ENCODE data around the gene ZMIZ1. TPM values are rescaled to one million over a fixed set of nuclear protein-coding genes. Genes with fewer than 3 reads are reported as not detected.

The ZMIZ1 gene
- total RNA-seq, 1 experiment from 2014 or later = 7.8 TPM

DNA sequence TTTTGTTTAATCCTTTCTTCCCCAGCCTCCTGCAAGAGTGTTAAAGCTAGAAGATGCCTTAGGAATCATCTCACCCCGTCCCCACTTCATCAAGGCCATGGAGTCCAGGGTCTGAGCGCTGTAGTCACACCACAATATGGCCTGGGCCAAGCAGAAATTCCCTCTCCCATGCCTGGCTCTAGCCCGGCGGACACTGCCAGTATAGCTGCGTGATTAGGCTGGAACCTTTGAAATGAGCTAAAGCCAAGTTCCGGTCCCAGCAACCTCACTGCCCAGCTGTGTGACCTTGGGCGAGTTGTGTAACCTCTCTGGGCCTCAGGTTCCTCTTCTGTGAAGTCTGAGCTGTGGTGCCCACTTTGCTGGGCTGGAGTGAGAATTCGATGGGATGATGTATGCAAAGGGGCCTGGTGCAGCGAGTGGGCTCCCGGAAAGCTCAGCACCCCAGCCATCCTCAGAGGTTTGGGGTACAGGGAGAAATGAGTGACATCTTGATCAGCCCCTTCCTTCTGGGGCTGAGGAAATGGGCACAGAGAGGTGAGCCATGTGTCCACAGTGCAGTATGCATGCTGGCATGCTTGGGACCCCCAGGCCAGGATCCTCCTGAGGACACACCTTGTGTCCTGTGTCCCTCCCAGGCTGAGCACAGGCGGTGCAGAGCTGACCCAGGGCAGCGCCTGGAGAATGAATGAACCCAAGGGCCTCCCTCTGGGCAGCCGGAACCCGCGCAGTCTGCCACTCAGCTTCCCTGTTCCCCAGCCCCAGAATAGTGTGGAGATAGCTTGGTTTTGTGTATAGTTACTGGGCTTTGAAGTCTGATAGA, 118.6 kb downstream of the ZMIZ1 start:
- in situ Hi-C loops (cut with HindIII; ENCODE audit: low pct_unique_long_range_greater_than_20kb, low sequenced_read_pairs) = no loop called here
- DNase-seq (ENCODE audit: low read depth, low spot score) = no peak

DNA sequence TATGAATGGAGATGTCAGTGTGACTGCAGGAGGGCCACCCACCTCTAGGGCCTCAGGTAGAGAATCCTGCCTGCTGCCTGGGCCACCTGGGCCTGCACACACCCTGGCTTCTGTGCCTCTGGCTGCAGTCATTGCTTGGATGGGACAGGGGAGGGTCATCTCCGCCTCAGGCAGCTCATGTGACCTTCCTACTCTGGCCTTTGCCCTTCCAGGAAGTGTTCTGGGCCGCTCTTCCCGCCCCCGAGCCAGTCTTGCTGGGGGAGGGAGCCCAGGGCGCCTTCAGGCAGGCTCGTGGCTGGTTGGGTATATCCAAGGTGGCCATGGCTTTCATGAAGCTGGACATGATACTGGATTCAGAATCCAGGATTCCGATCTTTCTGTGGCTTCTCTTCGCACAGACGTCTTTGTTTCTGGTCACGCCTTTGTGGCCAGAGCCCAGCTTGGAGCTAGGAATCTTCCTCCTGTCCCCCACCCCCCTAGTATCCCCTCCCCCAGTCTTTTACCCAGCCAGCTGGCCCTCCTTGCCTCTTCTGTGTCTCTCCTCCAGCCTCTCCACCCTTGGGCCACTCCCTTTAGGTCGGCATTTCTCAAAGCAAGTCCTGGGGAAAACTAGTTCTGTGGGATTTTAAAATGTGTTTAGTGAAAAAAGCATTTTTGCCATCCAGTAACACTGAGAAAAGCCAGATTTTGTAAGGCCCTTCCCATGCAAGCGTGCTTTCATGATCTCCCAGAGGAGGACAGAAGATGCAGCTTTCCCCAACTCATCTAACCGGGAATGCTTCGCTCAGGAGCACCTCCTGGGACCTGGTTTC, 119.6 kb downstream of the ZMIZ1 start:
- no peak for DNase-seq (ENCODE audit: low read depth, low spot score)
- in situ Hi-C loops (cut with HindIII; ENCODE audit: low pct_unique_long_range_greater_than_20kb, low sequenced_read_pairs) = no loop called here

DNA sequence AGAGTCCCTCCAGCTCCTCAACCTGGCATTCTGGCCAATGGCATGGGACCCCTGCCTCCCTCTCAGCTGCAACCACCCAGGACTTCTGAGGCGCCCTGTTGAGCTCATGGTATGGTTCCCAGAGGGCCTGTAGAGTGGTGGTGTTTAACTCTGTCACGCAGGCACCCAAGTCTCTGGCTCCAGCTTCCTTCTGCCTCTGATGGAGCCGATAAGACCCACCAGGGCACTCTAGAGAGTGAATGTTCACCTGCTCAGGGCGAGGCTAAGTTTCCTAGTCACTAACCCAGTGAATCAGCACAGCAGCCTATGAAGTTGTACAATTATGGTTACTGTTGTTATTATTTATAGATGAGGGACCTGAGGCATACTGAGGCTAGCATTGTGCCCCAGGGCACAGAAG, 120.4 kb downstream of the ZMIZ1 start:
- no peak for DNase-seq (ENCODE audit: low read depth, low spot score)
- in situ Hi-C loops (cut with HindIII; ENCODE audit: low pct_unique_long_range_greater_than_20kb, low sequenced_read_pairs) = no loop called here

DNA sequence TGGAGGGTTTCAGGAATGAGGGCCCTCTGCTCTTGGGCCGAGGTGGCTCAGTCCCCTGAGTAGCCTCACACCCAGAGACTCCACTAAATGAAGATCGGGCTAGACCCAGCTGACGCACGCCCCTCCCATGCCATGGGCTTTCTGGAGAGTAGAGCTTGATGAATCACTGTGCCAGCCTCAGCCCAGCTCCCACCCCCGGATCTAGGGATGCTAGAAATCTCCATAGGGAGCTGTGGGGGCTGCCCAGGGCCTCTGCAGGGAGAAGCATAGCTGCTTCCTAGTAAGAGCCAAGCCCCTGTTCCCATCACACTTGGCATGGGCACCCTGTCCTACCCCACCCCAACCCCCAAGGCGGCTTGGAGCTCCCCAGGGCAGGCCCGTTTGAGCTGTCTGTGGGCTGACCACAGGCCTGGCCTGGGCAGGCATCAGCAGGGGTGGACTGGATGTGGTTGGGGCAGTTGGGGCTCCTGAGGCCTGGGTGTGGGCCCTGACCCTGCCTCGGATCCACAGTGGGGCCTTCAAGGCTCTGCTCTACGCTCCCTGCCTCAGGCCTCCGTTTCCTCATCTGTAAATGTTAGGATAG, 121.2 kb downstream of the ZMIZ1 start:
- in situ Hi-C loops (cut with HindIII; ENCODE audit: low pct_unique_long_range_greater_than_20kb, low sequenced_read_pairs) = no loop called here
- DNase-seq (ENCODE audit: low read depth, low spot score) = no peak

DNA sequence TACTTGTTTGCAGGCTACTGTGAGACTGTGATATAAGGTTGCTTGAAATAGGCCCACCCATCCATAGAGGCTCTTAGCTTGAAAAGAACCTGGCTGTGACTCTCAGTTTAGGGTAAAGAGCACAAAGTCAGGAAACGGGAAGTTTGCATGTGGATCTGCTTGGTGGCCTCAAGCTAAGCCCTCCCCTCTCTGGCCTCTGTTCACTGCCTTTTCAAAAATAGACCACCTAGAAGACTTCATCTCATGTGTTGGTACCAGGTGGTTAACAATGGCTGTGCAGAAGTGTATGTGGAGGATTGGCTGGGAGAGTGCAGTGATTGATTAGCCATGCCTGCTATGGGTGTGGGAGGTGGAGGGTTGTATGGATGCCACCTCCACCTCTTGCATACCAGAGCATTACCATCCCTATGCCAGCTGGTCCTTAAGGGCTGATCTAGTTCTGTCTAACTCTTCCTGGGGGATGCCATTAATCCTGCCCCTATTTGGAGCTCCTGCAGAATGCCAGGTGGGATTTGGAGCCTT, 122.0 kb downstream of the ZMIZ1 start:
- no peak for DNase-seq (ENCODE audit: low read depth, low spot score)
- in situ Hi-C loops (cut with HindIII; ENCODE audit: low pct_unique_long_range_greater_than_20kb, low sequenced_read_pairs) = no loop called here

DNA sequence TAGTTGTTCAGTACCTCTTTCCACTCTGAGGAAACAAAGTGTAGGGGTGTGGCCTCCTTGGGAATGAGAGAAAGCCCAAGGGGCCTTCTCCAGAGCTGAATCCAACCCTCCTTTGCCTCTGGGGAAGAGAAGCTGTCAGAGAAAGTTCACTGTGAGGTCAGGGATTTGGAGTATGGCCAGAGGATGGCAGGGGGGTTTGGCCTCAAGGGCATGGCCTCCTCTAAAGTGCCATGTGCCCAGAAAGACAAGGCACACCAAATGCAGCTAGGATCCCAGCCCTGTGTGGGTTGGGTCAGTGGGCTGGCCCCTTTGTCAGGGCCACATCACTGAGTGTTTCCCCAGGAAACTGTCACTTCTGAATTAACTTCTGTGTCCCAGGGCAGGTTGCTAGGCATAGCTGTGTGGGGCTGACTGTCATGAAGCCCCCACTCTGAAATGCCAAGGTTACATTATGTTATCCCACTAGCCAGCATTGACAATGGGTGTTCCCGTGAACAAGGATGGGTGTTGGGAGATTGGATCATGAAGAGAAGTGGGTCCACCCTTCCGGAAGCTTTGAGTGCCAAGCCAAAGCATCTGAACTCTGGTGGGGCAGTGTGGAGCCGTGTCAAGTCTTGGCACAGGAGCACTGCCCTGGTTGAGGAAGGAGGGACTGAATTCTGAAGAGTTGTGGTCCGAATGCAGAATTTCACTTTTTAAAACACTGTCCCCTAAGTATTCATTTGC, 123.3 kb downstream of the ZMIZ1 start:
- in situ Hi-C loops (cut with HindIII; ENCODE audit: low pct_unique_long_range_greater_than_20kb, low sequenced_read_pairs) = no loop called here
- no peak for DNase-seq (ENCODE audit: low read depth, low spot score)

DNA sequence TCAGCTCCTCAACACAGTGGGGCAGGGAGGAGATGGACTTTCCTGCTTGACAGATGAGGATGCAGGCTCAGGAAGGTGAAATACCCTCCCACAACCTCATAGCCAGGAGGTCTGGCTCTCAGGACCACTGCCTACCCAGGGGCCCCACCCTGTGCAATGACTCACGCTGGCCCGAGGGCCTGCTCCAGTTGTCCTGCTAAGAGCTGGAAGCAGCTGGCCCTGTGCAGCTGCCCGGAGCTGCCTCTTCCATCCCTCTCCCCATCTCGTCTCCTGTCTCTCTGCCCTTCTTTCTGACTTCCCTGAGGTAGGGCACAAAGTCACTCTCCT, 123.9 kb downstream of the ZMIZ1 start:
- in situ Hi-C loops (cut with HindIII; ENCODE audit: low pct_unique_long_range_greater_than_20kb, low sequenced_read_pairs) = no loop called here
- DNase-seq (ENCODE audit: low read depth, low spot score) = no peak

DNA sequence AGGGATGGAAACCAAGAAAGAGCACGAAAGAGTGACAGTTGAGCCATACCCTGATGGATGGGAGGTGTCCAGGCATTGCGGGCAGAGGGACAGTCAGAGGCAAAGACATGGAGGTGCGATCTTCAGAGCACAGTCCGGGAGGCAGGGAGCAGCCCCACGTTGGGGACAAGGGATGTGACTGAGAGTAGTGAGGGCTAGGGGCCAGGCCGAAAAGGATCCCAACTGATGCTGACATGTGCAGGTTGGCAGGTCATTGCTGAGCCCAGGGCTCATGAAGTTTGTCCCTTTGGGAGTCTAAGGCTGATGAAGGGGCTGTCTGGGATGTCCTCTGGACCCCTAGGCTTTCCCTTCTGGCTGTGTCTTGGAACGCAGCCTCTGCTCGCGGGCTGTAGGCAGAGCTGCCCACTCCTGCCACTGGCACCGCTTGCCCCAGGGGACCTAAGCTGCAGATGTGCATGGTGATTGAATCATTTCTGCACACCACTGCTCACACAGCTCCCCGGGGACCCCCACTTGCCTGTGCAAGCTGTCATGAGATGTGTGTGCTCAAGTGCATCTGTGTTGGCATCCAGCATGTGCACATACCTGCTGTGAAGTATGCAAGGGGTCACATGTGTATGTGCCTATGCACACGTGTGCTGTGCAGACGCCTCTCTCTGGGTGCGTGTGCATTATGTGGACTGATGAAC, 125.1 kb downstream of the ZMIZ1 start:
- in situ Hi-C loops (cut with HindIII; ENCODE audit: low pct_unique_long_range_greater_than_20kb, low sequenced_read_pairs) = no loop called here
- DNase-seq (ENCODE audit: low read depth, low spot score) = no peak

DNA sequence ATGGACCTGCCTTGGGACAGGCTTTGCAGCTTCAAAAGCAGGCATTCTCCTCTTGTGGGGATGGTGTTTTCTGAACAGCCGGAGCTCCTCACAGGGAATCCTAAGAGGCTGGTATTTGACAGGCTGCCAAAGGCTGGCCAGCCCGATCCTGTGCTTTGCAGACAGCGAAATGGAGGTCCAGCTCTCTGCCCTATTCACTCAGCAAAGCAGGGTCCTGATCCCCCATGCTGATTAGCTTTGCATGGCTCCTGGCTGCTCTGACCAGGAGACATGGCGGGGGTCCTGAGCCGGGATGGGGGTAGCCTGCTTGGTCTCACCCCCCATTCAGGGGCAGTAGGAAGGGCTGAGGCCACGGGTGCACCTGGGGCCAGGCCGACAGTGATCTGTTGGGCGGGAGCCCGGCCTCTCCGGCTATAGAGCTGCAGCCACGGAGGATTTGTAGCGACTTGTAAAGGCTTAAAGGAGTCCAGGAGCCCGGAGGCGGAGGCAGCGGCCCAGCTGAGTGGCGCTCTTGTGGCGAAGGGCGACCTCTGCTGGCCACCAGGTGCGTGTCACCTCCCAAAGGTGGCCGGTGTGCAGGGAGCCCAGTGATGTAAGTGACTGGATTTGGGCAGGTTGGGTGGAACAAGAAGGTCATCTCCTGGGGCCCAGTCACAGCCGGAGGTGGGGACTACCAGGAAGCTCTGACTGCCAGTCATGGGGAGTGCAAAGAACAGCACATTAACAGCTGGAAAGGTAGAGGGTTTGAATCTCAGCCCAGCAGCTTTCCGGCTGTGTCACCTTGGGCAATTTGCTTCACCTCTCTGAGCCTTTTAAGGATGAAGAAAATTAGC, 126.5 kb downstream of the ZMIZ1 start:
- in situ Hi-C loops (cut with HindIII; ENCODE audit: low pct_unique_long_range_greater_than_20kb, low sequenced_read_pairs) = no loop called here
- DNase-seq (ENCODE audit: low read depth, low spot score) = peak; percentile 67

DNA sequence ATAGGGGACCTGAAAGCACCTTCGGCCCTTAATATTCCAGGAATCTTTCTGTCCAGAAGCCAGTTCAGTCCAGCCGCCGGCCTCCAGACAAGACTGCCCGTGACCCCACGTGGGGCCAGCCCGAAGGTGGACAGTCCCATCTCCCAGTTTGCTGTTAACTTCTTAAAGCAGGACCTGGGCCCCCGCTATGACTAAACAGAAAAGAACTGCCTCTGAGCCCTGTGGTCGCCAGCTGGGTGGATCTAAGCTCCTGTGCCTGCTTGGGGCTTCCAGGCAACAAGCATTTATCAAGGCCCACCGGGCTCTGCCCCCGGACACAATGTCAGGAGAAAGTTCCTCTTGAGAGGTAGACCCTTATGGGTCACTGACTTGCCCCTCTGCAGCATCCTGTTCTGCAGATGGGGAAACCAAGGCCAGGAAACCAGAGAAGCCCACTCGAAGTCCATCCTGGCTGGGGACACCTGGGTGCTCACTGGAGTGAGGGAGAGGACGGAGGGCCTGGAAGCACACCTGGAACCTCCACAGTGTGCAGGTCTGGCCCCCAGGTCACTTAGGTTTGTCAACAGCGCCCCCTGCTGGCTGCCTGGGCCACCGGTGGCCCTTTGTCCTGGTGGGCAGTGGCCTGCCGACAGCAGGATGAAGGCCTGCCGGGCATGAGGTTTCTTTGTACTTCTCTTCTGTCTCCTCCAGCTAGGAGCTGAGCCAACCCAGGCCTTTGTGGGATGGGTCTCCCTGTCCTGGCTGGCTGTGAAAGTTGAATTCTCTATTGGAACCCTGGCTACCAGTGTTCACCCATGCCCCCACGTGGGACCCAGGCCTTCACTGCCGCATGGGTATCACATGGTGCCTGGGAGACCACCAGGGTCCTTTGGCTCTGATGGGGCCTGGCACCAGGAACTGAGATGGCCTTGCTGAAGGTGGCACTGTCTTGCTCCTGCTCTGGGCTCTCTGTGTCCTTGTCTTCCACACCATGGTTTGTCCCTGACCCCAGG, 128.0 kb downstream of the ZMIZ1 start:
- in situ Hi-C loops (cut with HindIII; ENCODE audit: low pct_unique_long_range_greater_than_20kb, low sequenced_read_pairs) = no loop called here
- peak; percentile 55 for DNase-seq (ENCODE audit: low read depth, low spot score)

DNA sequence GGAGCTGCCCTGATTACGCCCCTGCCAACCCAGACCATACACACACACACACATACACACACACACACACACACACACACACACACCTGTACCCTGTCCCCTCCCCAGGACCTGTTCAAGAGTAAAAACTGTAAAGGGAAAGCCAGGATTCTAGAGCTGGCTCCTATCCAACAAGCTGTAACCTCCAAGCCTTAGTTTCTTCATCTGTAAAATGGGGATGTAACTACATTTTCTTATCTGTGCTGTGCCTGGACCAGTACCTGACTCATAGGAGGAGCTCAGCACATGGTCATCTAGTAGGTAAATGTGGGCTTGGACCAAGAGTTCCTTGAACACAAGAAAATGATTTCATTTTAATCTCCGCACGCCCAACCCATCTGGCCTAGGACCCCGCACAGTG, 128.8 kb downstream of the ZMIZ1 start:
- in situ Hi-C loops (cut with HindIII; ENCODE audit: low pct_unique_long_range_greater_than_20kb, low sequenced_read_pairs) = no loop called here

DNA sequence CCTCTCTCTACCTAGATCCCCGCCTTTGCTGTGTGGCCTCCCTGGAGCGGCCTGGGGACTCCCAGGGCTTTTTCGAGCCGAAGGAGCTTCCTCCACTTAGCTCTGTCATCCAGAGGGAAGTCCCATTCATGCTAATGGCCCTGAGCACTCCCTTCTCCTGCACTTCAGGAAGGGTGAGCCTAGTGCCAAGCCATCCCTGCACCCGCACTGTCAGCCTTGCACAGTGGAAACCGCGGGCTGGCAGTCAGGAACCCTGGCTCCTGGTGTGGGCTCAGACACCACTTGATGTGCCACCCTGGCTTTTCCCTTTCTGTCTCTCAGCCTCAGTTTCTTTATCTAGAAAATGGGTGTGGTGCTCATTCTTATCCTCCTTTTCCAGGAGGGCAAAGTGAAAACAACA, 131.6 kb downstream of the ZMIZ1 start:
- DNase-seq (ENCODE audit: low read depth, low spot score) = no peak
- in situ Hi-C loops (cut with HindIII; ENCODE audit: low pct_unique_long_range_greater_than_20kb, low sequenced_read_pairs) = no loop called here

More for the DNA sequence above, 128.8 kb downstream of the ZMIZ1 start:
- no peak for DNase-seq (ENCODE audit: low read depth, low spot score)

DNA sequence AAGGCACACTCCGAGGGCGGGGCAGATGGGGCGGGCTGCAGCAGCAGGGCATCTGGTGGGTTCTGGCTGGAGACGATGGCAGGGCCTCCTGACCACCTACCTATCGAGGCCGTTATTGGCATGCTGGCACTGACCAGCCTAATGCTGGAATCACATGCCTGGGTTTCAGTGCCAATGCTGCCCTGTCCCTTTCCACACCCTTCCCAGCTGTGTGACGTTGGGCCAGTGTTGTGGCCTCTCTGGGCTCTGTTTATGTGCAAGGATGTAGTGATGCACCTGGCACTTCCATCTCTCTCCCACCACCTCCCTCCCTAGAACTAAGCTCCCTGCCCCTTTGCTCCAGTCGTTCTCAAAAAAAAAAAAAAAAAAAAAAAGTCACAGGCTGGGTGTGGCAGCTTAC, 132.9 kb downstream of the ZMIZ1 start:
- in situ Hi-C loops (cut with HindIII; ENCODE audit: low pct_unique_long_range_greater_than_20kb, low sequenced_read_pairs) = no loop called here
- no peak for DNase-seq (ENCODE audit: low read depth, low spot score)

DNA sequence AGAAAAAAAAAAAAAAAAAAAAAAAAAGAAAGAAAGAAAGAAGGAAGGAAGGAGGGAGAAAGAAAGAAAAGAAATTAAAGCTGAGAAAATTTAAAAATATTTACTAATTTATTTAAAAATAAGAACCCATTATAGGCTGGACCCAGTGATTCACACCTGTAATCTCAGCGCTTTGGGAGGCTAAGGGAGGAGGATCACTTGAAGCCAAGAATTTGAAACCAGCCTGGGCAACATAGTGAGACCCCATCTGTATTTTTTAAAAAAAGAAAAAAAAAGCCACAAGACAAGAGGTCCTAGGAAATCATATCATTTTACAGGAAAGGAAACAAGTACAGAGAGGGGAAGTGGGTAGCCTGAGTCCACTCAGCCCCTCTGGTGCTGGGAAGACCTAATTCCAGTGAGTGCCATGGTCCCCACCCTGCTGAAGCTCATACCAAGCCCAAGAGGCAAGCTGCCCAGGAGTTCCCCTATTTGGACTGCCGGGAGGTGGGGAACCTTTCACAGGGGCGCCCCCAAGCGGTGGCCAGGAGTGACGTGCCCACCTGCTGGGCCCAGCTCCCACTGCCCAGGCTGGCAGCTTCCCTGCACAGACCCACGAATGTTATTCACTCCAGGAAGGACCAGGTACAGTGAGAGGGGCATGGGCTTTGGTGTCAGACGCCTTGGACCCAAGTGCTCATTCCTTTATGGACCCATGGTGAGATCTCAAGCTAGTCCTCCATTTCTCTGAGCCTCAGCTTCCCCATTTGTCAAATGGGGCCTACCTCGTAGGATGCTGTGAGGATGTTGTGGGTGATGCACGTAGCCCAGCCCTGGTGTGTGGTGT, 133.6 kb downstream of the ZMIZ1 start:
- peak; percentile 52 for DNase-seq (ENCODE audit: low read depth, low spot score)
- in situ Hi-C loops (cut with HindIII; ENCODE audit: low pct_unique_long_range_greater_than_20kb, low sequenced_read_pairs) = no loop called here
